Bronchial epithelial cell (primary cell): Measurements from ENCODE around the gene CABLES2. TPM values are rescaled to one million over a fixed set of nuclear protein-coding genes. Genes with fewer than 3 reads are reported as not detected.

ENCODE experiments used
- DNase-seq: peaks from one replicate; pipeline ENCODE4 v3.0.0-alpha.2; 2010; ENCODE audit warnings: low read depth
- FAIRE-seq: peaks from 2 replicates; lab custom pipeline; 2011; peaks lifted over from hg19 to GRCh38; lab: Jason Lieb, UNC
- H3K27me3 ChIP-seq: 2 replicates; pipeline ENCODE4 v1.5.1; 2011; ENCODE audit warnings: low read length; ENCODE audit not compliant: control insufficient read depth, insufficient read depth
- H3K36me3 ChIP-seq: 2 replicates; pipeline ENCODE4 v1.5.1; 2011; ENCODE audit warnings: low read length; ENCODE audit not compliant: control insufficient read depth, insufficient read depth
- H3K4me3 ChIP-seq: 2 replicates; pipeline ENCODE4 v1.5.1; 2011; ENCODE audit warnings: mild to moderate bottlenecking, low read depth, low read length, control low read depth
- CTCF ChIP-seq: IDR thresholded peaks from 2 replicates; pipeline ENCODE4 v1.5.1; 2011; ENCODE audit warnings: mild to moderate bottlenecking, moderate library complexity, low read length, control low read depth, inconsistent platforms; ENCODE audit not compliant: insufficient read depth, severe bottlenecking
- total RNA-seq: library from RNA; depleted of rRNA; stranded (reverse); fragments of >200 nt; gene quantifications from 2 replicates; pipeline ENCODE4 v1.2.1, GENCODE V29; 2014

CABLES2 gene
- total RNA-seq, 1 donor from 2014 or later = 1.3 TPM

DNA sequence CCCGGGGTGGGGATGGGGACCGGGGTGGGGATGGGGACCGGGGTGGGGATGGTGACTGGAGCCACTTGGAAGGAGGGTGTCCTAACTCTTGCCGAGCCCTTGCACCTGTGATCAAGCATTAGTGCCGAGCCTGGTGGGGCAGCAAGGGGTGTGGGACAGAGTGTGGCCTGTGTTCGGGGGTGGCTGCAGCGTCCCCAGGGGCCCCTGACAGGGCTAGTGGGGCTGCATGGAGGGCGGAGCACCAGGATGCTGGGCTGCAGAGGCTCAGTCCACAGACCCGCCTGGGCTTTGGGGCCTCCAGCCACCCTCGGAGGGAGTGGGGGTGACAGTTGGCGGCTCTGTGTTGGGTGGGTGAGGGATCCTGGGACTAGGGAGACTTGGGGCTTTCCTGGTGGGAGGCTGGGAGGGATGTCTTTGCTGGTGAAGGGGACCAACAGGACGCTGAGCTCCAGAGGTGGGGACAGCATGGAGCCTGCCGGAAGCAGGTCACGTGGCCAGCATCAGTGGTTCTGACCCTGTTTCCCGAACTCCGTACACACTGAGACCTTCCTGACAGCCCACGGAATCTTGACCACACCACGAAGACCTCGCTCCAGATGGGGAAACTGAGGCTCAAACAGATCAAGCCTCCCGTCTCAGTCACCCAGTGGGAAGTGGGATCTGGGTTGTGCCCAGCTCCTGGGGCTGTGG, 15.7 kb upstream of the CABLES2 start:
- TF ChIP-seq CTCF = no peak
- no peak for FAIRE-seq

DNA sequence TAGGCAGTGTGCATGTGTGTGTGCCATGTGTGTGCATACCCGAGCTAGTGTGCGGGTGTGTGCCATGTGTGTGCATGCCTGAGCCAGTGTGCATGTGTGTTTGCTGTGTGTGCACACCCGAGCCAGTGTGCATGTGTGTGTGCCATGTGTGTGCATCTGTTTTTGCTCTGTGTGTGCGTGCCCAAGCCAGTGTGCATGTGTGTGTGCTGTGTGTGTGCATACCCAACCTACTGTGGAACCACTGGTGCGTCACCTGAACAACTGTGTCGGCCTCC, 14.6 kb upstream of the CABLES2 start:
- DNase-seq (no peak), FAIRE-seq (peak; percentile 99)
- Histone ChIP-seq H3K36me3 (no peaks in the 10 kb centered on the region), H3K27me3 (peaks cover 2% of the 10 kb centered on the region), H3K4me3 (no peak overlapping the region)
- no peak for TF ChIP-seq CTCF

More for the DNA sequence above, 15.7 kb upstream of the CABLES2 start:
- DNase-seq = no peak
- peaks cover 2% of the 10 kb centered on the region for H3K27me3 ChIP-seq
- H3K4me3 ChIP-seq = no peak overlapping the region
- no peaks in the 10 kb centered on the region for H3K36me3 ChIP-seq

- no peak for DNase-seq
- FAIRE-seq = no peak
- Histone ChIP-seq H3K27me3 (peaks cover 2% of the 10 kb centered on the region), H3K36me3 (no peaks in the 10 kb centered on the region), H3K4me3 (no peak overlapping the region)
- no peak for TF ChIP-seq CTCF
Measured at GRCh38 chr20:62420846-62421715, 14.0 kb upstream of the CABLES2 start.

GRCh38 chr20:62419759-62420158, 12.7 kb upstream of the CABLES2 start:
- no peaks in the 10 kb centered on the region for H3K36me3 ChIP-seq
- peaks cover 2% of the 10 kb centered on the region for H3K27me3 ChIP-seq
- FAIRE-seq = no peak
- H3K4me3 ChIP-seq = no peak overlapping the region
- DNase-seq = no peak
- TF ChIP-seq CTCF = no peak

DNA sequence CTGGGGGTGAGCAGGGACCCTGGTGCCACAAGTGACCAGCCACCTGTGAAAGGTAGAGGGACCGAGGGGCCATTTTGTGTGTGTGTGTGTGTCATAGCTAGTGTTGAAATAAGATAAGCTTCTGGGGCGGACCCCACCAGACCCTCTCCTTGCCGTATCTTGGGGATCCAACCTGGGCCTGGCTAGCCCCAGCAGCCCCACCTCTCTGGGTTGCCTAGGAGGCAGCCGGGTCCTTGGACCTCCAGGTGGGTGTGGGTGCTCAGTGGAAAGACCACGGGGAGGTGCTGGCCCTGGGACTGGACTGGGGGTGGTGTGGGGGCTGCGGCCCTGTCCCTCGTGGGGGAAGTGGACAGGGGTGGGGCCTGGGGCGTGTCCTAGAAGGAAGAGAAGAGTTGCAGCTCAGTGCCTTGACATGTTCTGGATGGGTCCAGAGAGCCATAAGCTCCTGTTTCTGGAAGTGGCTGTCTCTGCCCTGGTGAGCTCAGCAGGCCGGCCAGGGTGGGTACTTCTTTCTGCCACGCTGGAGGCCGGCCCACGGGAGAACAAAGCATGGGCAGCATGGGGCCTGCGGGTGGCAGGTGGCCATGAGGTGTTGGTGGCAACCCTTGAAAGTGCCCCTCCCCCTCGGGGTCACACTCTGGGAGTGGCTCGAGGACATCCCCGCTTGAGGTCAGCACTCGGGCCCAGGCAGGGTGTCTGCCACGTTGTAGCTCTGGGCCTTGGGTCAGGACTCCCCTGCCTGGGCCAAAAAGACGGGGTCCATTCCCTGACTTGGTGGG, 11.8 kb upstream of the CABLES2 start:
- FAIRE-seq (no peak), DNase-seq (no peak)
- no peak overlapping the region for H3K4me3 ChIP-seq
- no peaks in the 10 kb centered on the region for H3K36me3 ChIP-seq
- no peak for TF ChIP-seq CTCF
- H3K27me3 ChIP-seq = peaks cover 2% of the 10 kb centered on the region
